ENCODE data around the gene CSTF1.

CSTF1 gene

GRCh38 chr20:56392132-56392880 is at the start of gene CSTF1, which contains the start of gene AURKA:
Gene CSTF1 (plus strand): TSS chr20:56392645. CDS start chr20:56395553, 2,908 bp downstream.
Gene AURKA (minus strand): TSS chr20:56392215. CDS start chr20:56388197, 4,018 bp downstream.
- DNase-seq: peak; percentile 100

- DNase-seq: no peak
These were observed 49.7 kb upstream of the CSTF1 start for GRCh38 chr20:56342783-56343182.

GRCh38 chr20:56343861-56344381 is 48.5 kb upstream of the CSTF1 start:
- peak; percentile 32 for DNase-seq

- no peak for DNase-seq
These were observed 46.5 kb upstream of the CSTF1 start for GRCh38 chr20:56345911-56346310.

GRCh38 chr20:56347628-56348304 is 44.7 kb upstream of the CSTF1 start:
- no peak for DNase-seq

- no peak for DNase-seq
These were observed 44.1 kb upstream of the CSTF1 start for GRCh38 chr20:56348305-56348693.

- DNase-seq: no peak
These were observed 43.7 kb upstream of the CSTF1 start for GRCh38 chr20:56348746-56349145.

- DNase-seq: no peak
These were observed 41.6 kb upstream of the CSTF1 start for GRCh38 chr20:56350842-56351241.

- DNase-seq: no peak
These were observed 39.9 kb upstream of the CSTF1 start for GRCh38 chr20:56352345-56353055.

- DNase-seq: no peak
These were observed 39.1 kb upstream of the CSTF1 start for GRCh38 chr20:56353356-56353755.

- DNase-seq: no peak
These were observed 34.4 kb upstream of the CSTF1 start for GRCh38 chr20:56358070-56358469.

GRCh38 chr20:56358600-56359211 is 33.7 kb upstream of the CSTF1 start, which contains the start of gene FAM210B:
Gene FAM210B (plus strand): TSS chr20:56358974. CDS start chr20:56359006, 32 bp downstream.
- DNase-seq: peak; percentile 92

- DNase-seq: peak; percentile 27
These were observed 33.0 kb upstream of the CSTF1 start for GRCh38 chr20:56359212-56360132.

GRCh38 chr20:56360133-56360907 is 32.1 kb upstream of the CSTF1 start:
- DNase-seq: no peak

- no peak for DNase-seq
These were observed 31.6 kb upstream of the CSTF1 start for GRCh38 chr20:56360908-56361205.

GRCh38 chr20:56361900-56362299 is 30.5 kb upstream of the CSTF1 start:
- no peak for DNase-seq

GRCh38 chr20:56362833-56363413 is 29.5 kb upstream of the CSTF1 start:
- no peak for DNase-seq

- DNase-seq: no peak
These were observed 29.0 kb upstream of the CSTF1 start for GRCh38 chr20:56363491-56363890.

- DNase-seq: no peak
These were observed 23.9 kb upstream of the CSTF1 start for GRCh38 chr20:56368351-56369134.

GRCh38 chr20:56369179-56369578 is 23.3 kb upstream of the CSTF1 start:
- DNase-seq: no peak
